K562 (cell line): ENCODE data around the gene TMSB15A. TPM values are rescaled to one million over a fixed set of nuclear protein-coding genes. Genes with fewer than 3 reads are reported as not detected.

ENCODE experiments used
- ATAC-seq: fragments of 200-7000 bp; cut with Tn5 transposase; 3 replicates; pipeline ENCODE4 v1.9.1; 2020; ENCODE audit warnings: moderate library complexity
- BruUV-seq: library from RNA; stranded (reverse); fragments of 400-500 nt; replicated peaks from 2 replicates; lab custom pipeline; 2021; lab: Mats Ljungman, UMichigan
- CTCF ChIA-PET: fragments of 300-600 bp; formaldehyde crosslinking; extraction: SDS; loops from one replicate; lab custom pipeline; 2021; ENCODE audit warnings: low intra/inter-chr PET ratio; lab: Yijun Ruan, JAX
- POLR2A ChIA-PET: fragments of 300-600, 350-650 bp; sonication (Branson Sonifier 250); formaldehyde crosslinking; extraction: SDS; loops from one replicate; lab custom pipeline; 2021; ENCODE audit warnings: antibody characterized with exemption, inconsistent platforms; lab: Yijun Ruan, JAX
- DNase-seq, 4 experiments: peaks; one replicate each; pipeline versions ENCODE4 v3.0.0 to v3.0.0-alpha.2; 2011 to 2018; ENCODE audit warnings: low spot score in 3 of 4, mixed read lengths in 3 of 4; ENCODE audit errors: extremely low read depth in 1 of 4
- FAIRE-seq: peaks from 2 replicates; lab custom pipeline; 2011; peaks lifted over from hg19 to GRCh38; lab: Jason Lieb, UNC
- H2AFZ ChIP-seq: 2 replicates; pipeline ENCODE4 v1.6.0; 2011; ENCODE audit warnings: low read depth, low read length, control low read depth, inconsistent platforms
- H3K27ac ChIP-seq: fragments of 200-600 bp; 3 replicates; pipeline ENCODE4 v1.8.0; 2011; ENCODE audit warnings: low read depth, mild to moderate bottlenecking, control low read depth, inconsistent platforms, low read length, moderate library complexity, mixed read lengths; ENCODE audit errors: extremely low read depth
- H3K27me3 ChIP-seq, 2 experiments: fragments of 300-600 bp in 1 of 2; 2 replicates in 1 of 2; 3 replicates in 1 of 2; pipeline versions ENCODE4 v1.6.0 to v1.8.0; 2011; ENCODE audit warnings: inconsistent platforms in 2 of 2, low read length in 2 of 2, mild to moderate bottlenecking in 1 of 2, mixed read lengths in 1 of 2, moderate library complexity in 1 of 2; ENCODE audit not compliant: control insufficient read depth in 2 of 2, insufficient read depth in 2 of 2
- H3K36me3 ChIP-seq: fragments of 300-600 bp; 3 replicates; pipeline ENCODE4 v1.8.0; 2011; ENCODE audit warnings: mild to moderate bottlenecking, low read length, inconsistent platforms; ENCODE audit not compliant: control insufficient read depth, insufficient read depth
- H3K4me1 ChIP-seq, 2 experiments: fragments of 200-600 bp in 1 of 2; replicated peaks in 1 of 2; 2 replicates in 1 of 2; 3 replicates in 1 of 2; pipeline versions ENCODE4 v1.5.1 to v1.8.0; 2011; ENCODE audit warnings: inconsistent platforms in 2 of 2, low read length in 2 of 2, mild to moderate bottlenecking in 1 of 2, mixed read lengths in 1 of 2, moderate library complexity in 1 of 2; ENCODE audit not compliant: control insufficient read depth in 2 of 2, insufficient read depth in 2 of 2
- H3K4me2 ChIP-seq: 2 replicates; pipeline ENCODE4 v1.6.1; 2011; ENCODE audit warnings: low read length, control low read depth, inconsistent platforms, mixed read lengths; ENCODE audit not compliant: insufficient read depth
- H3K4me3 ChIP-seq: fragments of 200-600 bp; sonication (generic), shearing (Covaris generic); 2 replicates; pipeline ENCODE4 v1.5.1; 2016; ENCODE audit warnings: control low read depth, inconsistent platforms
- H3K79me2 ChIP-seq: fragments of 200-600 bp; 3 replicates; pipeline ENCODE4 v1.8.0; 2011; ENCODE audit warnings: low read length, inconsistent platforms; ENCODE audit not compliant: control insufficient read depth, insufficient read depth
- H3K9ac ChIP-seq, 2 experiments: 2 replicates each; pipeline versions ENCODE4 v1.6.0 to v1.6.1; 2011; ENCODE audit warnings: low read depth in 2 of 2, low read length in 2 of 2, control low read depth in 1 of 2, inconsistent platforms in 1 of 2, mild to moderate bottlenecking in 1 of 2, mixed read lengths in 1 of 2; ENCODE audit not compliant: insufficient read depth in 1 of 2
- H3K9me1 ChIP-seq: one replicate; pipeline ENCODE4 v1.6.0; 2011; ENCODE audit warnings: inconsistent platforms, mild to moderate bottlenecking, low read length, moderate library complexity; ENCODE audit not compliant: control insufficient read depth, insufficient read depth
- H3K9me3 ChIP-seq: replicated peaks from 2 replicates; pipeline ENCODE4 v1.5.1; 2011; ENCODE audit warnings: low read depth, low read length, inconsistent platforms; ENCODE audit not compliant: control insufficient read depth, insufficient read depth
- H4K20me1 ChIP-seq: replicated peaks from 2 replicates; pipeline ENCODE4 v1.6.1; 2011; ENCODE audit warnings: low read length, inconsistent platforms, mixed read lengths; ENCODE audit not compliant: control insufficient read depth, insufficient read depth
- ATF1 ChIP-seq, 2 experiments: fragments of 450-650 bp in 1 of 2; IDR thresholded peaks; 2 replicates each; pipeline ENCODE4 v1.6.1; 2016; ENCODE audit warnings: missing compliant biosample characterization in 1 of 2, missing genetic modification characterization in 1 of 2
- BCOR ChIP-seq: fragments of 450-650 bp; IDR thresholded peaks from 2 replicates; pipeline ENCODE4 v1.6.1; 2016
- CREM ChIP-seq: IDR thresholded peaks from 2 replicates; pipeline ENCODE4 v1.6.1; 2014; ENCODE audit warnings: antibody characterized with exemption, low read depth
- CTCFL ChIP-seq: IDR thresholded peaks from 2 replicates; pipeline ENCODE4 v1.6.1; 2011; ENCODE audit warnings: borderline replicate concordance, low read depth, mild to moderate bottlenecking, moderate library complexity, low read length; ENCODE audit not compliant: insufficient read depth, poor library complexity, severe bottlenecking
- MLLT1 ChIP-seq, 2 experiments: fragments of 450-650 bp; IDR thresholded peaks; 2 replicates each; pipeline ENCODE4 v1.6.1; 2016
- PRPF4 ChIP-seq: fragments of 200-400 bp; formaldehyde crosslinking; IDR thresholded peaks from one replicate; pipeline ENCODE4 v1.6.1; 2017; ENCODE audit warnings: low read length, low read depth, mild to moderate bottlenecking; ENCODE audit not compliant: insufficient read depth, poor library complexity, severe bottlenecking
- PTRF ChIP-seq: fragments of 450-650 bp; IDR thresholded peaks from 2 replicates; pipeline ENCODE4 v1.6.1; 2016; ENCODE audit warnings: mild to moderate bottlenecking, missing genetic modification characterization, missing compliant biosample characterization
- TRIM25 ChIP-seq: fragments of 450-650 bp; IDR thresholded peaks from 2 replicates; pipeline ENCODE4 v1.7.0; 2016; ENCODE audit warnings: borderline replicate concordance
- ZBTB12 ChIP-seq: fragments of 250-450 bp; sonication (Bioruptor Pico); IDR thresholded peaks from 2 replicates; pipeline ENCODE4 v1.4.0; 2020
- ZBTB17 ChIP-seq: fragments of 450-650 bp; formaldehyde crosslinking; IDR thresholded peaks from 2 replicates; pipeline ENCODE4 v1.4.0; 2020; ENCODE audit warnings: mild to moderate bottlenecking
- ZBTB33 ChIP-seq: sonication (generic); formaldehyde crosslinking; IDR thresholded peaks from 2 replicates; pipeline ENCODE4 v1.8.1; 2023; ENCODE audit warnings: mild to moderate bottlenecking, missing genetic modification reagents
- ZNF79 ChIP-seq: fragments of 250-450 bp; sonication (Bioruptor Pico); IDR thresholded peaks from 2 replicates; pipeline ENCODE4 v1.4.0; 2020; ENCODE audit warnings: low read depth, mild to moderate bottlenecking, moderate library complexity
- WGBS: fragments of 100-300 bp; shearing (Covaris generic); methylation state at CpG from one replicate; pipeline ENCODE4 v1.1.6; 2016; ENCODE audit warnings: low coverage, mixed read lengths; ENCODE audit not compliant: insufficient coverage; ENCODE audit errors: missing lambda C conversion rate; 5-methylcytosine and 5-hydroxymethylcytosine counted together
- in situ Hi-C: fragments of 300-500 bp; cut with MboI; formaldehyde crosslinking; loops from 4 replicates; pipeline ENCODE4 v1.15.0; 2018; ENCODE audit warnings: inconsistent platforms, mixed read lengths
- intact Hi-C: fragments of 100-400 bp; cut with micrococcal nuclease; formaldehyde crosslinking; loops from 2 replicates; pipeline ENCODE4 v1.14.2; 2022
- polyA plus RNA-seq, 8 experiments: library from polyadenylated mRNA; depleted of rRNA in 4 of 8; stranded (reverse) in 5 of 8; unstranded in 3 of 8; fragments of >200 nt; fragmentation: Nextera tagmentation in 2 of 8; fragmentation: Illumina TruSeq in 1 of 8; extraction: Ambion mirVana in 2 of 8; extraction: Trizol in 1 of 8; gene quantifications; 2 replicates each; pipeline versions ENCODE4 v1.2.1 to v1.2.3, GENCODE V29; 2011 to 2014; ENCODE audit warnings: inconsistent platforms in 1 of 8, missing spikeins in 1 of 8
- total RNA-seq, 7 experiments: library from RNA; depleted of rRNA in 6 of 7; stranded (reverse); fragments of >200 nt in 6 of 7; fragmentation: Illumina TruSeq in 2 of 7; extraction: Trizol in 2 of 7; gene quantifications; 2 replicates each; pipeline versions ENCODE4 v1.2.1 to v1.2.3, GENCODE V29; 2011 to 2021; ENCODE audit warnings: low replicate concordance in 1 of 7

Gene TMSB15A
- total and polyA plus RNA-seq, 9 of the 15 experiments (the other 6 are each of a cell fraction or from before 2014, with no cell fraction given) = 0.49 to 1.6 (median 1.1) TPM

- no peaks in the 10 kb centered on the region for H3K9me1 ChIP-seq
- peaks cover 0 to 18% of the 10 kb centered on the region in 2 experiments; a peak in 3 of 5 replicates for H3K27me3 ChIP-seq
- DNase-seq = no peak
- FAIRE-seq = no peak
- CTCF ChIA-PET = no interaction called here
- TF ChIP-seq MLLT1 (IDR thresholded peaks at IDR 0.05) (no peak), ZNF79 (CRISPR knock-in tag) (no peak), ZBTB17 (no peak), ZBTB12 (CRISPR knock-in tag) (peak; percentile 50), BCOR (no peak), CREM (peak; percentile 69), CTCFL (no peak), PRPF4 (no peak), PTRF (tag) (no peak), ATF1 (CRISPR knock-in tag; IDR thresholded peaks at IDR 0.05) (no peak), ATF1 (tag; IDR thresholded peaks at IDR 0.05) (peak; percentile 59), ZBTB33 (CRISPR knock-in tag) (no peak), TRIM25 (no peak)
- no peak overlapping the region for H3K27ac ChIP-seq
- H3K4me3 ChIP-seq = 0 out of 2 replicates have a peak overlapping the region, but pooled peaks have one; percentile 13
- in situ Hi-C loops (no loop called here), intact Hi-C loops (no loop called here)
- H3K9me3 ChIP-seq = no peaks in the 10 kb centered on the region
- POLR2A ChIA-PET = no interaction called here
- H4K20me1 ChIP-seq = no peaks in the 10 kb centered on the region
- ATAC-seq = no peak
- peaks cover 0 to 8% of the 10 kb centered on the region in 2 experiments; a peak in 2 of 5 replicates for H3K4me1 ChIP-seq
- H3K4me2 ChIP-seq = peak overlapping the region; percentile 32; the same call in 1 of the 2 replicates
- H3K9ac ChIP-seq = no peak overlapping the region
- H2AFZ ChIP-seq = peak overlapping the region; percentile 40; the same call in 1 of the 2 replicates
- 5% methylated on average over 15 of the region's 35 CpGs for WGBS
- H3K79me2 ChIP-seq = no peaks in the 10 kb centered on the region
- no TSS peak for BruUV-seq
- H3K36me3 ChIP-seq = no peaks in the 10 kb centered on the region
These were observed 30.4 kb upstream of the TMSB15A start for GRCh38 chrX:102546828-102547493.
